PC-9 (cell line): ENCODE data around the gene ST6GALNAC2.

Experiments
- CTCF ChIP-seq: fragments of 200-600 bp; sonication (generic); conservative IDR thresholded peaks from 2 replicates; pipeline ENCODE4 v1.6.1; 2017; ENCODE audit warnings: mixed run types, antibody characterized with exemption, mild to moderate bottlenecking, moderate library complexity
- EZH2 ChIP-seq: fragments of 200-600 bp; sonication (generic); IDR thresholded peaks from 2 replicates; pipeline ENCODE4 v1.8.0; 2017; ENCODE audit warnings: antibody characterized with exemption, low read depth

GRCh38 chr17:76577876-76578275 lies 7.8 kb downstream of the ST6GALNAC2 start:
- TF ChIP-seq CTCF = no peak
- TF ChIP-seq EZH2 = no peak
